Spleen (tissue), 7 donors: Measurements from ENCODE around the gene CDK11A.

Source experiments
- POLR2A ChIP-seq, 3 donors: fragments of 450-650 bp; IDR thresholded peaks; one replicate each; pipeline ENCODE4 v1.5.1; 2017; ENCODE audit warnings: antibody characterized with exemption in 3 of 3, mild to moderate bottlenecking in 1 of 3
- POLR2AphosphoS5 ChIP-seq, 3 donors: sonication (generic); formaldehyde crosslinking; IDR thresholded peaks; one replicate each; pipeline ENCODE4 v1.5.1; 2017; ENCODE audit warnings: antibody characterized with exemption in 3 of 3
- TF ChIP-seq, protein P1 (sequence below), 11 experiments: fragments of 200-600 bp in 7 of 11; fragments of 450-650 bp in 4 of 11; sonication (generic) in 4 of 11; IDR thresholded peaks in 8 of 11; conservative IDR thresholded peaks in 3 of 11; 1 replicate in 7 of 11; 2 replicates in 4 of 11; pipeline versions ENCODE4 v1.4.0 to v1.8.0; 2016 to 2021; ENCODE audit warnings: antibody characterized with exemption in 11 of 11, inconsistent platforms in 4 of 11, mild to moderate bottlenecking in 1 of 11
- donor health status: DM: no; HTN: no; CAD: no; lungs with moderate emphysema.
- donor health status: DM: no; HTN: no; CAD: no.
- donor health status: DM: no; HTN: no; CAD: no.

DNA sequence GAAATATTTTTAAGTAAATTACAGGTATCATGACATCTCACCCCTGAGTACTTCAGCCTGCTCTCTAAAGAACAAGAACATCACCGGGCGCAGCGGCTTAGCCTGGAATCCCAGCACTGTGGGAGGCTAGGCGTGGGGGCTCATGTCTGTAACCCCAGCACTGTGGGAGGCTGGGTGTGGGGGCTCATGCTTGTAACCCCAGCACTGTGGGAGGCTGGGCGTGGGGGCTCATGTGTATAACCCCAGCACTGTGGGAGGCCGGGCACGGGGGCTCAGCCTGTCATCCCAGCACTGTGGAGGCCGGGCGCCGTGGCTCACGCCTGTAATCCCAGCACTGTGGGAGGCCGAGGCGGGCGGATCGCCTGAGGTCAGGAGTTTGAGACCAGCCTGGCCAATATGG, 57.6 kb downstream of the CDK11A start:
- TF ChIP-seq, protein P1, sequence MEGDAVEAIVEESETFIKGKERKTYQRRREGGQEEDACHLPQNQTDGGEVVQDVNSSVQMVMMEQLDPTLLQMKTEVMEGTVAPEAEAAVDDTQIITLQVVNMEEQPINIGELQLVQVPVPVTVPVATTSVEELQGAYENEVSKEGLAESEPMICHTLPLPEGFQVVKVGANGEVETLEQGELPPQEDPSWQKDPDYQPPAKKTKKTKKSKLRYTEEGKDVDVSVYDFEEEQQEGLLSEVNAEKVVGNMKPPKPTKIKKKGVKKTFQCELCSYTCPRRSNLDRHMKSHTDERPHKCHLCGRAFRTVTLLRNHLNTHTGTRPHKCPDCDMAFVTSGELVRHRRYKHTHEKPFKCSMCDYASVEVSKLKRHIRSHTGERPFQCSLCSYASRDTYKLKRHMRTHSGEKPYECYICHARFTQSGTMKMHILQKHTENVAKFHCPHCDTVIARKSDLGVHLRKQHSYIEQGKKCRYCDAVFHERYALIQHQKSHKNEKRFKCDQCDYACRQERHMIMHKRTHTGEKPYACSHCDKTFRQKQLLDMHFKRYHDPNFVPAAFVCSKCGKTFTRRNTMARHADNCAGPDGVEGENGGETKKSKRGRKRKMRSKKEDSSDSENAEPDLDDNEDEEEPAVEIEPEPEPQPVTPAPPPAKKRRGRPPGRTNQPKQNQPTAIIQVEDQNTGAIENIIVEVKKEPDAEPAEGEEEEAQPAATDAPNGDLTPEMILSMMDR (IDR thresholded peaks at IDR 0.05 in 8 of 11, conservative IDR thresholded peaks at IDR 0.05 in 3 of 11) = no peak
- TF ChIP-seq POLR2AphosphoS5 (IDR thresholded peaks at IDR 0.05) (no peak), POLR2A (IDR thresholded peaks at IDR 0.05) (no peak)
